Measurements from ENCODE around the gene SYNRG.
A peak's percentile ranks its signal among the peaks of the same experiment; 100 is the strongest.

The SYNRG gene

GRCh38 chr17:37490022-37490587 is 119.1 kb downstream of the SYNRG start:
- TF ChIP-seq EZH2 (IDR thresholded peaks at IDR 0.05; ENCODE audit: borderline replicate concordance, low read length) = no peak
- peak; percentile 46 for TF ChIP-seq CTCF (IDR thresholded peaks at IDR 0.05; ENCODE audit: low read length)
- peak overlapping the region; percentile 33 for H3K27ac ChIP-seq (ENCODE audit: low read depth, low read length, poor library complexity, severe bottlenecking)
- no peaks in the 10 kb centered on the region for H3K9me2 ChIP-seq (ENCODE audit: low read depth, low read length)
- peaks cover 7% of the 10 kb centered on the region for H3F3A ChIP-seq (ENCODE audit: insufficient read depth, low read length)
- H3K9me3 ChIP-seq (ENCODE audit: low read length) = no peaks in the 10 kb centered on the region
- H3K4me2 ChIP-seq (ENCODE audit: low read length) = peak overlapping the region; percentile 87
- H3K9ac ChIP-seq (ENCODE audit: low read length) = peak overlapping the region; percentile 71
- peaks cover 48% of the 10 kb centered on the region for H3K4me1 ChIP-seq (ENCODE audit: insufficient read depth, low read length, severe bottlenecking)
- H2AFZ ChIP-seq (ENCODE audit: low read length) = no peak overlapping the region
- H3K79me2 ChIP-seq (ENCODE audit: insufficient read depth, low read length) = peaks cover 14% of the 10 kb centered on the region
- no peaks in the 10 kb centered on the region for H3K27me3 ChIP-seq (ENCODE audit: insufficient read depth, low read length)
- no peaks in the 10 kb centered on the region for H3K36me3 ChIP-seq (ENCODE audit: insufficient read depth, low read length)
- peak overlapping the region; percentile 82 for H3K4me3 ChIP-seq (ENCODE audit: low read depth, low read length, poor library complexity, severe bottlenecking)
- H4K20me1 ChIP-seq (ENCODE audit: insufficient read depth, low read length) = no peaks in the 10 kb centered on the region

- TF ChIP-seq EZH2 (IDR thresholded peaks at IDR 0.05; ENCODE audit: borderline replicate concordance, low read length) = no peak
- no peak; the same call in 1 of the 2 replicates for TF ChIP-seq CTCF (IDR thresholded peaks at IDR 0.05; ENCODE audit: low read length)
- H3K36me3 ChIP-seq (ENCODE audit: insufficient read depth, low read length) = no peaks in the 10 kb centered on the region
- H3K79me2 ChIP-seq (ENCODE audit: insufficient read depth, low read length) = peaks cover 10% of the 10 kb centered on the region; the same call in 1 of the 2 replicates
- no peaks in the 10 kb centered on the region for H3K9me2 ChIP-seq (ENCODE audit: low read depth, low read length)
- peak within 1 kb of the TSS; percentile 82 for H3K4me3 ChIP-seq (ENCODE audit: low read depth, low read length, poor library complexity, severe bottlenecking)
- H2AFZ ChIP-seq (ENCODE audit: low read length) = no peak within 1 kb of the TSS
- peak within 1 kb of the TSS; percentile 72 for H3K27ac ChIP-seq (ENCODE audit: low read depth, low read length, poor library complexity, severe bottlenecking)
- peak within 1 kb of the TSS; percentile 87 for H3K4me2 ChIP-seq (ENCODE audit: low read length)
- H3K9ac ChIP-seq (ENCODE audit: low read length) = peak within 1 kb of the TSS; percentile 71
- no peaks in the 10 kb centered on the region for H4K20me1 ChIP-seq (ENCODE audit: insufficient read depth, low read length)
- no peaks in the 10 kb centered on the region for H3K27me3 ChIP-seq (ENCODE audit: insufficient read depth, low read length)
- no peaks in the 10 kb centered on the region for H3K9me3 ChIP-seq (ENCODE audit: low read length)
- peaks cover 41% of the 10 kb centered on the region for H3K4me1 ChIP-seq (ENCODE audit: insufficient read depth, low read length, severe bottlenecking)
- H3F3A ChIP-seq (ENCODE audit: insufficient read depth, low read length) = peaks cover 7% of the 10 kb centered on the region
Observed at GRCh38 chr17:37489197-37490001, 119.8 kb downstream of the SYNRG start, which contains the start of gene DUSP14. Gene DUSP14 (plus strand): TSS chr17:37489891. CDS start chr17:37512273, 22,382 bp downstream.

- peak overlapping the region; percentile 72 for H3K27ac ChIP-seq (ENCODE audit: low read depth, low read length, poor library complexity, severe bottlenecking)
- no peaks in the 10 kb centered on the region for H3K9me3 ChIP-seq (ENCODE audit: low read length)
- H3K79me2 ChIP-seq (ENCODE audit: insufficient read depth, low read length) = peaks cover 10% of the 10 kb centered on the region; the same call in 1 of the 2 replicates
- peaks cover 37% of the 10 kb centered on the region for H3K4me1 ChIP-seq (ENCODE audit: insufficient read depth, low read length, severe bottlenecking)
- H4K20me1 ChIP-seq (ENCODE audit: insufficient read depth, low read length) = no peaks in the 10 kb centered on the region
- no peaks in the 10 kb centered on the region for H3K36me3 ChIP-seq (ENCODE audit: insufficient read depth, low read length)
- peak overlapping the region; percentile 65 for H3K4me3 ChIP-seq (ENCODE audit: low read depth, low read length, poor library complexity, severe bottlenecking)
- no peak overlapping the region for H2AFZ ChIP-seq (ENCODE audit: low read length)
- H3F3A ChIP-seq (ENCODE audit: insufficient read depth, low read length) = peaks cover 7% of the 10 kb centered on the region
- no peaks in the 10 kb centered on the region for H3K27me3 ChIP-seq (ENCODE audit: insufficient read depth, low read length)
- peak overlapping the region; percentile 87 for H3K4me2 ChIP-seq (ENCODE audit: low read length)
- peak overlapping the region; percentile 69 for H3K9ac ChIP-seq (ENCODE audit: low read length)
- TF ChIP-seq CTCF (IDR thresholded peaks at IDR 0.05; ENCODE audit: low read length) (no peak), EZH2 (IDR thresholded peaks at IDR 0.05; ENCODE audit: borderline replicate concordance, low read length) (no peak)
- no peaks in the 10 kb centered on the region for H3K9me2 ChIP-seq (ENCODE audit: low read depth, low read length)
Observed at GRCh38 chr17:37488607-37489196, 120.5 kb downstream of the SYNRG start.

Measured in OCI-LY1 (cell line).